GM10248 (cell line): ENCODE data around the gene RASGRF2.

Experiments
- CTCF ChIA-PET: fragments of 300-600 bp; sonication (Branson Sonifier 250); formaldehyde crosslinking; extraction: SDS; loops from one replicate; lab custom pipeline; 2021; ENCODE audit warnings: antibody characterized with exemption; lab: Yijun Ruan, JAX
- POLR2A ChIA-PET: fragments of 350-650 bp; sonication (Branson Sonifier 250); formaldehyde crosslinking; extraction: SDS; loops from one replicate; lab custom pipeline; 2020; ENCODE audit warnings: antibody characterized with exemption; lab: Yijun Ruan, JAX
- DNase-seq: peaks from one replicate; pipeline ENCODE4 v3.0.0; 2012; ENCODE audit errors: extremely low spot score
- CTCF ChIP-seq: IDR thresholded peaks from 2 replicates; pipeline ENCODE4 v1.5.1; 2012; ENCODE audit warnings: mild to moderate bottlenecking, low read depth; ENCODE audit errors: extremely low read depth, missing control alignments, control extremely low read depth

Gene RASGRF2

GRCh38 chr5:81068063-81068462 lies 107.9 kb downstream of the RASGRF2 start:
- no peak for TF ChIP-seq CTCF
- CTCF ChIA-PET, result no interaction called here
- POLR2A ChIA-PET, result no interaction called here
- DNase-seq, result no peak

- no peak for DNase-seq
- ChIA-PET CTCF (no interaction called here), POLR2A (no interaction called here)
- no peak for TF ChIP-seq CTCF
Observed at GRCh38 chr5:81068635-81069034, 108.5 kb downstream of the RASGRF2 start.

- DNase-seq, result no peak
- no peak for TF ChIP-seq CTCF
- ChIA-PET CTCF (no interaction called here), POLR2A (no interaction called here)
Observed at GRCh38 chr5:81069990-81070389, 109.8 kb downstream of the RASGRF2 start.

GRCh38 chr5:81070571-81071255 lies 110.5 kb downstream of the RASGRF2 start:
- POLR2A ChIA-PET, result no interaction called here
- no peak for DNase-seq
- CTCF ChIA-PET, result no interaction called here
- no peak for TF ChIP-seq CTCF

GRCh38 chr5:81075041-81075440 lies 114.9 kb downstream of the RASGRF2 start:
- ChIA-PET POLR2A (no interaction called here), CTCF (no interaction called here)
- no peak for DNase-seq
- TF ChIP-seq CTCF, result no peak

- POLR2A ChIA-PET, result no interaction called here
- CTCF ChIA-PET, result interaction anchor here (0.7 to 1.0 kb wide), 3 partner anchors 14 to 31 kb away, joined by 3 read pairs; no protein-coding TSS in a partner anchor
- DNase-seq, result no peak
- no peak for TF ChIP-seq CTCF
Observed at GRCh38 chr5:81077105-81077504, 116.9 kb downstream of the RASGRF2 start.
